Measurements from ENCODE around the gene AP2A2.

GRCh38 chr11:1030086-1030485, 104.4 kb downstream of the AP2A2 start:
- TF ChIP-seq, protein P1, sequence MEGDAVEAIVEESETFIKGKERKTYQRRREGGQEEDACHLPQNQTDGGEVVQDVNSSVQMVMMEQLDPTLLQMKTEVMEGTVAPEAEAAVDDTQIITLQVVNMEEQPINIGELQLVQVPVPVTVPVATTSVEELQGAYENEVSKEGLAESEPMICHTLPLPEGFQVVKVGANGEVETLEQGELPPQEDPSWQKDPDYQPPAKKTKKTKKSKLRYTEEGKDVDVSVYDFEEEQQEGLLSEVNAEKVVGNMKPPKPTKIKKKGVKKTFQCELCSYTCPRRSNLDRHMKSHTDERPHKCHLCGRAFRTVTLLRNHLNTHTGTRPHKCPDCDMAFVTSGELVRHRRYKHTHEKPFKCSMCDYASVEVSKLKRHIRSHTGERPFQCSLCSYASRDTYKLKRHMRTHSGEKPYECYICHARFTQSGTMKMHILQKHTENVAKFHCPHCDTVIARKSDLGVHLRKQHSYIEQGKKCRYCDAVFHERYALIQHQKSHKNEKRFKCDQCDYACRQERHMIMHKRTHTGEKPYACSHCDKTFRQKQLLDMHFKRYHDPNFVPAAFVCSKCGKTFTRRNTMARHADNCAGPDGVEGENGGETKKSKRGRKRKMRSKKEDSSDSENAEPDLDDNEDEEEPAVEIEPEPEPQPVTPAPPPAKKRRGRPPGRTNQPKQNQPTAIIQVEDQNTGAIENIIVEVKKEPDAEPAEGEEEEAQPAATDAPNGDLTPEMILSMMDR (IDR thresholded peaks at IDR 0.05; ENCODE audit: insufficient read depth, low read depth, low read length), result no peak
- no peak for TF ChIP-seq EZH2 (IDR thresholded peaks at IDR 0.05; ENCODE audit: insufficient read depth, low read length)
